Hepatocyte (in vitro differentiated cells): ENCODE results near the gene TH.

Source experiments
- EZH2 ChIP-seq: fragments of 200-600 bp; sonication (generic); IDR thresholded peaks from 2 replicates; pipeline ENCODE4 v1.6.1; 2016; ENCODE audit warnings: antibody characterized with exemption, mild to moderate bottlenecking, borderline replicate concordance
- TF ChIP-seq, protein P1 (sequence below): fragments of 200-600 bp; sonication (generic); IDR thresholded peaks from 2 replicates; pipeline ENCODE4 v1.5.1; 2016; ENCODE audit warnings: antibody characterized with exemption, mild to moderate bottlenecking; ENCODE audit not compliant: poor library complexity

DNA sequence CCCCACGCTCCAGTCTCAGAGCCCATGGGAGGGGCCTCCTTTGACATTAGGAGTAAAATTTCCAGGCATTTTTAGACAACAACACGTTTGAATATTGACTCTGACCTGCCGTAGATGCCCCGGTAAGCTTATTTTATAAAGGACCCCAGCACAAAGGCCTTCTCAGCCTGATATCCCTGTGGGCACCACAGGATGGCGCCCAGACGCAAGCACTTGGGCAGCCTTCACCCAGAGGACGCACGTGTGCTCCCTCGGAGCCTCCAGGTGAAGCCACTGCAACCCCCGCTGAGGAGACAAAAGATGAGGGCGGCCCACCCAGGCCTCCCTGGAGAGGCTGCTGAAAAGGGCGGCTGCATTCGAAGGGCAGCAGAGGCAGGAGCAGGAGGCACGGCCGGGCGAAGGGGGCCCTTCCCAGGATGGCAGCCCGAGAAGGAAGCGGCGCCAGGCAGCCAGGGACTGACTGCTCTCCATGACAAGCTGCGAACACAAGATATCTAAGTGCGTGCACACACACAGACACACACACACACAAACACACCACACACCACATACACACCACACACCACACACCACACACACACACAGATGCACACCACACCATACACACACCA lies 15.2 kb upstream of the TH start:
- TF ChIP-seq, protein P1, sequence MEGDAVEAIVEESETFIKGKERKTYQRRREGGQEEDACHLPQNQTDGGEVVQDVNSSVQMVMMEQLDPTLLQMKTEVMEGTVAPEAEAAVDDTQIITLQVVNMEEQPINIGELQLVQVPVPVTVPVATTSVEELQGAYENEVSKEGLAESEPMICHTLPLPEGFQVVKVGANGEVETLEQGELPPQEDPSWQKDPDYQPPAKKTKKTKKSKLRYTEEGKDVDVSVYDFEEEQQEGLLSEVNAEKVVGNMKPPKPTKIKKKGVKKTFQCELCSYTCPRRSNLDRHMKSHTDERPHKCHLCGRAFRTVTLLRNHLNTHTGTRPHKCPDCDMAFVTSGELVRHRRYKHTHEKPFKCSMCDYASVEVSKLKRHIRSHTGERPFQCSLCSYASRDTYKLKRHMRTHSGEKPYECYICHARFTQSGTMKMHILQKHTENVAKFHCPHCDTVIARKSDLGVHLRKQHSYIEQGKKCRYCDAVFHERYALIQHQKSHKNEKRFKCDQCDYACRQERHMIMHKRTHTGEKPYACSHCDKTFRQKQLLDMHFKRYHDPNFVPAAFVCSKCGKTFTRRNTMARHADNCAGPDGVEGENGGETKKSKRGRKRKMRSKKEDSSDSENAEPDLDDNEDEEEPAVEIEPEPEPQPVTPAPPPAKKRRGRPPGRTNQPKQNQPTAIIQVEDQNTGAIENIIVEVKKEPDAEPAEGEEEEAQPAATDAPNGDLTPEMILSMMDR: peak; percentile 46
- TF ChIP-seq EZH2: no peak
